ENCODE data around the gene GMPR2.
A peak's percentile ranks its signal among the peaks of the same experiment; 100 is the strongest.

Gene GMPR2
- total RNA-seq = 20.5 to 69.5 (median 32.9) reads per million in 9 experiments

GRCh38 chr14:24232645-24233537 is at the start of gene GMPR2:
TSS of gene GMPR2 (plus strand) at chr14:24232929. CDS start at chr14:24233254, 325 bp downstream.
- no peak for DNase-seq
- H3K27me3 Mint-ChIP-seq = no peaks in the 10 kb centered on the region
- peaks cover 37 to 42% of the 10 kb centered on the region in 2 donors for H3K4me1 Mint-ChIP-seq (ENCODE audit: low read depth in 2 of 2)
- peak within 1 kb of the TSS; percentile 81 to 91 for H3K27ac Mint-ChIP-seq
- peak within 1 kb of the TSS; percentile 80 to 85 for H3K4me3 Mint-ChIP-seq
- no peaks in the 10 kb centered on the region for H3K9me3 Mint-ChIP-seq
- peak; percentile 14 for ATAC-seq (replicated peaks)
- H3K36me3 Mint-ChIP-seq (ENCODE audit: insufficient read depth) = peaks cover 38% of the 10 kb centered on the region

- DNase-seq = no peak
- Mint-ChIP-seq H3K4me1 (ENCODE audit: low read depth in 2 of 2) (peaks cover 10 to 15% of the 10 kb centered on the region in 2 donors), H3K27me3 (no peaks in the 10 kb centered on the region), H3K36me3 (ENCODE audit: insufficient read depth) (peaks cover 81% of the 10 kb centered on the region), H3K4me3 (no peak overlapping the region), H3K27ac (peak overlapping the region; percentile 45 to 82), H3K9me3 (no peaks in the 10 kb centered on the region)
- ATAC-seq (replicated peaks) = no peak
These were observed 49.7 kb upstream of the GMPR2 start for GRCh38 chr14:24183014-24183481.

GRCh38 chr14:24184104-24184970 is 48.4 kb upstream of the GMPR2 start:
- H3K4me3 Mint-ChIP-seq = no peak overlapping the region

GRCh38 chr14:24185026-24185425 is 47.7 kb upstream of the GMPR2 start:
- no peaks in the 10 kb centered on the region for H3K9me3 Mint-ChIP-seq
- peaks cover 19 to 21% of the 10 kb centered on the region in 2 donors for H3K4me1 Mint-ChIP-seq (ENCODE audit: low read depth in 2 of 2)
- DNase-seq = no peak
- no peak for ATAC-seq (replicated peaks)
- no peak overlapping the region for H3K4me3 Mint-ChIP-seq
- peaks cover 76% of the 10 kb centered on the region for H3K36me3 Mint-ChIP-seq (ENCODE audit: insufficient read depth)
- H3K27ac Mint-ChIP-seq = peak overlapping the region in 1 of 2 donors; percentile 79
- no peaks in the 10 kb centered on the region for H3K27me3 Mint-ChIP-seq

More at GRCh38 chr14:24184104-24184970, 48.4 kb upstream of the GMPR2 start:
- ATAC-seq (replicated peaks) = no peak
- DNase-seq = no peak
- no peaks in the 10 kb centered on the region for H3K9me3 Mint-ChIP-seq
- H3K27me3 Mint-ChIP-seq = no peaks in the 10 kb centered on the region
- peaks cover 18 to 20% of the 10 kb centered on the region in 2 donors for H3K4me1 Mint-ChIP-seq (ENCODE audit: low read depth in 2 of 2)
- H3K27ac Mint-ChIP-seq = peak overlapping the region in 1 of 2 donors; percentile 79
- peaks cover 80% of the 10 kb centered on the region for H3K36me3 Mint-ChIP-seq (ENCODE audit: insufficient read depth)

- H3K4me3 Mint-ChIP-seq = no peak overlapping the region
- no peaks in the 10 kb centered on the region for H3K27me3 Mint-ChIP-seq
- DNase-seq (no peak), ATAC-seq (replicated peaks) (no peak)
- H3K4me1 Mint-ChIP-seq (ENCODE audit: low read depth in 2 of 2) = peaks cover 18 to 21% of the 10 kb centered on the region in 2 donors
- H3K36me3 Mint-ChIP-seq (ENCODE audit: insufficient read depth) = peaks cover 72% of the 10 kb centered on the region
- H3K9me3 Mint-ChIP-seq = no peaks in the 10 kb centered on the region
- peak overlapping the region in 1 of 2 donors; percentile 26 for H3K27ac Mint-ChIP-seq
These were observed 47.0 kb upstream of the GMPR2 start for GRCh38 chr14:24185741-24186140.

- Mint-ChIP-seq H3K27me3 (no peaks in the 10 kb centered on the region), H3K36me3 (ENCODE audit: insufficient read depth) (peaks cover 72% of the 10 kb centered on the region), H3K9me3 (no peaks in the 10 kb centered on the region), H3K4me1 (ENCODE audit: low read depth in 2 of 2) (peaks cover 14 to 18% of the 10 kb centered on the region in 2 donors), H3K4me3 (peak overlapping the region; percentile 83 to 88), H3K27ac (peak overlapping the region; percentile 51 to 89)
- DNase-seq (no peak), ATAC-seq (replicated peaks) (no peak)
These were observed 45.7 kb upstream of the GMPR2 start for GRCh38 chr14:24186831-24187538.

GRCh38 chr14:24187539-24187915 is 45.2 kb upstream of the GMPR2 start:
- Mint-ChIP-seq H3K36me3 (ENCODE audit: insufficient read depth) (peaks cover 70% of the 10 kb centered on the region), H3K9me3 (no peaks in the 10 kb centered on the region), H3K4me3 (peak overlapping the region; percentile 83 to 88), H3K27me3 (no peaks in the 10 kb centered on the region), H3K27ac (peak overlapping the region; percentile 89 to 91), H3K4me1 (ENCODE audit: low read depth in 2 of 2) (peaks cover 20% of the 10 kb centered on the region in 2 donors)
- DNase-seq (no peak), ATAC-seq (replicated peaks) (no peak)

- peaks cover 20 to 21% of the 10 kb centered on the region in 2 donors for H3K4me1 Mint-ChIP-seq (ENCODE audit: low read depth in 2 of 2)
- ATAC-seq (replicated peaks) = peak; percentile 92
- H3K4me3 Mint-ChIP-seq = peak within 1 kb of the TSS; percentile 83 to 88
- DNase-seq = peak; percentile 90 to 93 (median 92)
- H3K9me3 Mint-ChIP-seq = no peaks in the 10 kb centered on the region
- H3K27ac Mint-ChIP-seq = peak within 1 kb of the TSS; percentile 85 to 91
- H3K36me3 Mint-ChIP-seq (ENCODE audit: insufficient read depth) = peaks cover 65% of the 10 kb centered on the region
- H3K27me3 Mint-ChIP-seq = no peaks in the 10 kb centered on the region
These were observed 44.3 kb upstream of the GMPR2 start, which contains the start of gene IPO4 for GRCh38 chr14:24188251-24189058. TSS of gene IPO4 (minus strand) at chr14:24188816. CDS start at chr14:24188787, 29 bp downstream.

GRCh38 chr14:24189059-24189375 is 43.7 kb upstream of the GMPR2 start:
- peak overlapping the region; percentile 85 to 91 for H3K27ac Mint-ChIP-seq
- ATAC-seq (replicated peaks) (no peak), DNase-seq (no peak)
- no peaks in the 10 kb centered on the region for H3K9me3 Mint-ChIP-seq
- H3K4me3 Mint-ChIP-seq = peak overlapping the region; percentile 83 to 88
- H3K36me3 Mint-ChIP-seq (ENCODE audit: insufficient read depth) = peaks cover 60% of the 10 kb centered on the region
- peaks cover 21% of the 10 kb centered on the region in 2 donors for H3K4me1 Mint-ChIP-seq (ENCODE audit: low read depth in 2 of 2)
- no peaks in the 10 kb centered on the region for H3K27me3 Mint-ChIP-seq

GRCh38 chr14:24189460-24189859 is 43.3 kb upstream of the GMPR2 start:
- Mint-ChIP-seq H3K9me3 (no peaks in the 10 kb centered on the region), H3K4me1 (ENCODE audit: low read depth in 2 of 2) (peaks cover 22 to 24% of the 10 kb centered on the region in 2 donors), H3K36me3 (ENCODE audit: insufficient read depth) (peaks cover 60% of the 10 kb centered on the region), H3K27me3 (no peaks in the 10 kb centered on the region), H3K27ac (peak overlapping the region; percentile 85 to 91), H3K4me3 (no peak overlapping the region)
- DNase-seq = no peak
- no peak for ATAC-seq (replicated peaks)

- peaks cover 61% of the 10 kb centered on the region for H3K36me3 Mint-ChIP-seq (ENCODE audit: insufficient read depth)
- H3K27me3 Mint-ChIP-seq = no peaks in the 10 kb centered on the region
- ATAC-seq (replicated peaks) (no peak), DNase-seq (no peak)
- H3K9me3 Mint-ChIP-seq = no peaks in the 10 kb centered on the region
- H3K4me1 Mint-ChIP-seq (ENCODE audit: low read depth in 2 of 2) = peaks cover 28 to 30% of the 10 kb centered on the region in 2 donors
- H3K4me3 Mint-ChIP-seq = no peak overlapping the region
- H3K27ac Mint-ChIP-seq = peak overlapping the region in 1 of 2 donors; percentile 91
These were observed 42.3 kb upstream of the GMPR2 start for GRCh38 chr14:24190416-24190815.

- peak overlapping the region; percentile 80 to 99 for H3K27ac Mint-ChIP-seq
- H3K9me3 Mint-ChIP-seq = no peaks in the 10 kb centered on the region
- no peaks in the 10 kb centered on the region for H3K27me3 Mint-ChIP-seq
- ATAC-seq (replicated peaks) (no peak), DNase-seq (no peak)
- no peak overlapping the region for H3K4me3 Mint-ChIP-seq
- peaks cover 28 to 35% of the 10 kb centered on the region in 2 donors for H3K4me1 Mint-ChIP-seq (ENCODE audit: low read depth in 2 of 2)
- H3K36me3 Mint-ChIP-seq (ENCODE audit: insufficient read depth) = peaks cover 66% of the 10 kb centered on the region
These were observed 39.8 kb upstream of the GMPR2 start for GRCh38 chr14:24192933-24193332.

Measured in effector memory CD8-positive, alpha-beta T cell (primary cell).